ENCODE measurements around the gene HSF2BP.

DNA sequence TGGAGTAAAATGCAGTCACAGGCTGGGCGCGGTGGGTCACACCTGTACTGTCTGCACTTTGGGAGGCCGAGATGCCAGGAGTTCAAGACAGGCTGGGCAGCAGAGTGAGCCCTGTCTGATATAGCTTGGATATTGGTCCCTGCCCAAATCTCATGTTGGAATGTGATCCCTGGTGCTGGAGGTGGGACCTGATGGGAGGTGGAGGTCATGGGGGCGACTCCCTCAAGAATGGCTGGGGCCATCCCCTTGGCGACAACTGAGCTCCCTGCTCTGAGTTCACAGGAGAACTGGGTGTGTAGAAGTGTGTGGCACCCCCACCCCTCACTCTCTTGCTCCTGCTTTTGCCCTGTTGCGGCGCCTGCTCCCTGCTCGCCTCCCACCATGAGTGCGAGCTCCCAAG is 48.2 kb upstream of the HSF2BP start:
- TF ChIP-seq POLR2A (IDR thresholded peaks at IDR 0.05), result no peak
- TF ChIP-seq, protein P1, sequence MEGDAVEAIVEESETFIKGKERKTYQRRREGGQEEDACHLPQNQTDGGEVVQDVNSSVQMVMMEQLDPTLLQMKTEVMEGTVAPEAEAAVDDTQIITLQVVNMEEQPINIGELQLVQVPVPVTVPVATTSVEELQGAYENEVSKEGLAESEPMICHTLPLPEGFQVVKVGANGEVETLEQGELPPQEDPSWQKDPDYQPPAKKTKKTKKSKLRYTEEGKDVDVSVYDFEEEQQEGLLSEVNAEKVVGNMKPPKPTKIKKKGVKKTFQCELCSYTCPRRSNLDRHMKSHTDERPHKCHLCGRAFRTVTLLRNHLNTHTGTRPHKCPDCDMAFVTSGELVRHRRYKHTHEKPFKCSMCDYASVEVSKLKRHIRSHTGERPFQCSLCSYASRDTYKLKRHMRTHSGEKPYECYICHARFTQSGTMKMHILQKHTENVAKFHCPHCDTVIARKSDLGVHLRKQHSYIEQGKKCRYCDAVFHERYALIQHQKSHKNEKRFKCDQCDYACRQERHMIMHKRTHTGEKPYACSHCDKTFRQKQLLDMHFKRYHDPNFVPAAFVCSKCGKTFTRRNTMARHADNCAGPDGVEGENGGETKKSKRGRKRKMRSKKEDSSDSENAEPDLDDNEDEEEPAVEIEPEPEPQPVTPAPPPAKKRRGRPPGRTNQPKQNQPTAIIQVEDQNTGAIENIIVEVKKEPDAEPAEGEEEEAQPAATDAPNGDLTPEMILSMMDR (IDR thresholded peaks at IDR 0.05), result no peak
- no peak for TF ChIP-seq POLR2AphosphoS5 (IDR thresholded peaks at IDR 0.05)

Data from gastroesophageal sphincter (tissue), 3 donors.